Caco-2 (cell line): Measurements from ENCODE around the gene PTPN22. TPM values are rescaled to one million over a fixed set of nuclear protein-coding genes. Genes with fewer than 3 reads are reported as not detected.

Experiments
- BruUV-seq: library from RNA; stranded (reverse); fragments of 400-500 nt; replicated peaks from 2 replicates; lab custom pipeline; 2021; lab: Mats Ljungman, UMichigan
- CTCF ChIA-PET: fragments of 300-600 bp; sonication (Branson Sonifier 250); formaldehyde crosslinking; loops from one replicate; lab custom pipeline; 2022; ENCODE audit warnings: antibody characterized with exemption; lab: Charles Lee
- POLR2A ChIA-PET: fragments of 300-600 bp; sonication (Branson Sonifier 250); formaldehyde crosslinking; loops from one replicate; lab custom pipeline; 2022; ENCODE audit warnings: antibody characterized with exemption; lab: Charles Lee
- DNase-seq, 2 experiments: peaks; one replicate each; pipeline versions ENCODE4 v3.0.0 to v3.0.0-alpha.2; 2020 to 2022
- H3K27me3 ChIP-seq: replicated peaks from 2 replicates; pipeline ENCODE4 v1.6.0; 2011; ENCODE audit warnings: low read length; ENCODE audit not compliant: control insufficient read depth, insufficient read depth
- H3K36me3 ChIP-seq: 2 replicates; pipeline ENCODE4 v1.5.1; 2011; ENCODE audit warnings: low read length; ENCODE audit not compliant: control insufficient read depth, insufficient read depth
- H3K4me1 ChIP-seq: fragments of 250-450 bp; sonication (Bioruptor Pico); 2 replicates; pipeline ENCODE4 v1.5.1; 2020; ENCODE audit warnings: mild to moderate bottlenecking
- H3K4me3 ChIP-seq: 2 replicates; pipeline ENCODE4 v1.5.1; 2011; ENCODE audit warnings: low read depth, mild to moderate bottlenecking, control low read depth, low read length
- H3K9me3 ChIP-seq: fragments of 250-450 bp; sonication (Bioruptor Pico); 2 replicates; pipeline ENCODE4 v1.5.1; 2020; ENCODE audit warnings: mild to moderate bottlenecking, moderate library complexity
- H3K27ac Mint-ChIP-seq: one replicate; pipeline ENCODE4 v1.8.0; 2022; ENCODE audit warnings: mixed read lengths; ENCODE audit not compliant: unreplicated experiment
- H3K27me3 Mint-ChIP-seq: one replicate; pipeline ENCODE4 v1.8.0; 2022; ENCODE audit warnings: mixed read lengths; ENCODE audit not compliant: insufficient read depth, unreplicated experiment
- H3K36me3 Mint-ChIP-seq: one replicate; pipeline ENCODE4 v1.8.0; 2022; ENCODE audit warnings: mild to moderate bottlenecking, mixed read lengths; ENCODE audit not compliant: insufficient read depth, unreplicated experiment
- H3K4me1 Mint-ChIP-seq: one replicate; pipeline ENCODE4 v1.8.0; 2022; ENCODE audit warnings: low read depth, mixed read lengths; ENCODE audit not compliant: unreplicated experiment
- H3K4me3 Mint-ChIP-seq: one replicate; pipeline ENCODE4 v1.8.0; 2022; ENCODE audit warnings: mild to moderate bottlenecking, moderate library complexity, mixed read lengths; ENCODE audit not compliant: unreplicated experiment
- H3K9me3 Mint-ChIP-seq: one replicate; pipeline ENCODE4 v1.8.0; 2022; ENCODE audit warnings: mixed read lengths; ENCODE audit not compliant: unreplicated experiment
- CTCF ChIP-seq, 2 experiments: fragments of 200-600 bp in 1 of 2; IDR thresholded peaks; 1 replicate in 1 of 2; 2 replicates in 1 of 2; pipeline versions ENCODE4 v1.5.1 to v1.8.0; 2011 to 2022; ENCODE audit warnings: antibody characterized with exemption in 1 of 2, control low read depth in 1 of 2, inconsistent platforms in 1 of 2, low read depth in 1 of 2, low read length in 1 of 2, mild to moderate bottlenecking in 1 of 2, moderate library complexity in 1 of 2; ENCODE audit not compliant: insufficient read depth in 1 of 2, severe bottlenecking in 1 of 2, unreplicated experiment in 1 of 2
- intact Hi-C: fragments of 100-400 bp; cut with micrococcal nuclease; formaldehyde crosslinking; loops from one replicate; pipeline ENCODE4 v1.10.0; 2022; ENCODE audit not compliant: unreplicated experiment
- total RNA-seq: library from RNA; stranded (reverse); gene quantifications from 2 replicates; pipeline ENCODE4 v1.2.3, GENCODE V29; 2022

The PTPN22 gene
- total RNA-seq, 1 experiment from 2014 or later: not detected

- no peaks in the 10 kb centered on the region for H3K27me3 ChIP-seq
- ChIA-PET POLR2A (interaction anchor here (0.6 to 1.5 kb wide), 3 partner anchors 24 to 92 kb away, joined by 3 to 8 read pairs (median 5); partner anchors contain the start of genes HIPK1 and RSBN1), CTCF (no interaction called here)
- no peaks in the 10 kb centered on the region for H3K4me1 Mint-ChIP-seq
- H3K27ac Mint-ChIP-seq: peak overlapping the region; percentile 96
- peaks cover 7% of the 10 kb centered on the region for H3K4me1 ChIP-seq
- BruUV-seq: TSS peak; percentile 58
- intact Hi-C loops: no loop called here
- peak overlapping the region; percentile 65 for H3K4me3 ChIP-seq
- DNase-seq: peak in 1 of 2 experiments; percentile 46
- H3K36me3 Mint-ChIP-seq: no peaks in the 10 kb centered on the region
- H3K36me3 ChIP-seq: no peaks in the 10 kb centered on the region
- H3K9me3 Mint-ChIP-seq: no peaks in the 10 kb centered on the region
- TF ChIP-seq CTCF (IDR thresholded peaks at IDR 0.05; ENCODE audit: insufficient read depth in 1 of 2, low read depth in 1 of 2, low read length in 1 of 2, severe bottlenecking in 1 of 2, unreplicated experiment in 1 of 2): no peak
- H3K27me3 Mint-ChIP-seq: no peaks in the 10 kb centered on the region
- peak overlapping the region; percentile 99 for H3K4me3 Mint-ChIP-seq
- no peaks in the 10 kb centered on the region for H3K9me3 ChIP-seq
Measured at GRCh38 chr1:113904293-113904673, 32.8 kb upstream of the PTPN22 start.

DNA sequence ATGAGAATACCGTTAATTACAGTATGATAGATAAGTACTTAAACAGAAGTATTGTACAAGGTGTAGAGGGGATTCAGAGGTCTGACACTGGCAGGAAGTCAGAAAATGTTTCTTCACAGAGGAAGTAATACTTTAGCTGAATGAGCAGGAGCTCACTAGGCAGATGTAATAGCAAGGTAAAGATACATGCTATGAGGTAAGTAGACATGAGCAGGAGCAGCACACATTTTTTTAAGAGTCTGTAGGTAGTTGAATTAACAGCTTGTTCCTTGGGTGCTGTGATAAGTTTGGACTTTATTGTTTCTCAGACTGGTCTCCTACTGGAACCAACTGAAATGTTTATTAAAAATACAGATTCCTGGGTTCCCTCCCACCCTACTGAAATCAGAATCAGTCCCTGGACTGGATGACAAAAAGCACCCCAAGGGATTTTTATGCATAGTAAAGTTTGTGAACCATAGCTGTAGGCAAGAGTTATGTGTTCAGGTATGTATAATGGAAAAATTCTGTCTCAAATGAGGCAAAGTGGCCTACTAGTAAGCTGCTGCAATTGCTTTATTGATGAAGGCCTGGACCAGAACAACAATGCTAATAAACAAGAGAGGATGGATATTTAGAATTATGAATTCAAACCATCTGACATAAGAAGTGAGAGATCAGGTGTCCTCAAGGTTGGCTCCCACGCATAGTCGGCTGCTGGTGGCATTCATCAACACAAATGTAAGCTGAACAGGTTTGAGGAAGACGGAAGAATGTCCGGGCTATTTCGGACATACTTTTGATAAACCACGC is 32.2 kb upstream of the PTPN22 start:
- CTCF ChIA-PET: no interaction called here
- no peaks in the 10 kb centered on the region for H3K4me1 Mint-ChIP-seq

DNA sequence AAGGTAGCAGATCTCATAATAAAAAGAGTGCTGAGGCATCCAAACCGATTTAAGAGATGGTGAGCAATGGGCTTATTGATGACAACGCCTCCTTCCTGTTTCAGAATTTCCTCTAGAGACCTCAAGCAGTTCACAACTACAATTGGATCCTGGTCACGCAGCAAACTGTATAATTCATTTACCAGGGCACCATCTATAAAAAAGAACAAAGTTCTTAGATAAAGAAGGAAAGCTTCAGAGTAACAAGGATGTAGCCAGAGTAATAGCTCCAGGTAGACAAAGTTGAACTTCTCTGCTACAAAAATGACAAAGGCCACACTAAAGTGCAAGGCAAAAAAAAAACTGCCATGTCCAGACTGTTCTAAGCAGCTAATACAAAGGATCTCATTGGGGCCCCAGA is 29.7 kb upstream of the PTPN22 start:
- H3K9me3 ChIP-seq: no peaks in the 10 kb centered on the region
- peaks cover 7% of the 10 kb centered on the region for H3K4me1 ChIP-seq
- H3K27me3 ChIP-seq: no peaks in the 10 kb centered on the region
- Mint-ChIP-seq H3K27ac (no peak overlapping the region), H3K4me1 (no peaks in the 10 kb centered on the region), H3K36me3 (peaks cover 6% of the 10 kb centered on the region), H3K4me3 (no peak overlapping the region), H3K9me3 (no peaks in the 10 kb centered on the region), H3K27me3 (no peaks in the 10 kb centered on the region)
- H3K4me3 ChIP-seq: no peak overlapping the region
- intact Hi-C loops: no loop called here
- DNase-seq: no peak
- POLR2A ChIA-PET: no interaction called here
- BruUV-seq: no TSS peak
- CTCF ChIA-PET: no interaction called here
- TF ChIP-seq CTCF (IDR thresholded peaks at IDR 0.05; ENCODE audit: insufficient read depth in 1 of 2, low read depth in 1 of 2, low read length in 1 of 2, severe bottlenecking in 1 of 2, unreplicated experiment in 1 of 2): no peak
- no peaks in the 10 kb centered on the region for H3K36me3 ChIP-seq

More for the DNA sequence above, 32.2 kb upstream of the PTPN22 start:
- Histone ChIP-seq H3K4me1 (peaks cover 7% of the 10 kb centered on the region), H3K36me3 (no peaks in the 10 kb centered on the region), H3K27me3 (no peaks in the 10 kb centered on the region), H3K9me3 (no peaks in the 10 kb centered on the region), H3K4me3 (peak overlapping the region; percentile 65)
- peaks cover 1% of the 10 kb centered on the region for H3K36me3 Mint-ChIP-seq
- TF ChIP-seq CTCF (IDR thresholded peaks at IDR 0.05; ENCODE audit: insufficient read depth in 1 of 2, low read depth in 1 of 2, low read length in 1 of 2, severe bottlenecking in 1 of 2, unreplicated experiment in 1 of 2): no peak
- H3K27me3 Mint-ChIP-seq: no peaks in the 10 kb centered on the region
- H3K4me3 Mint-ChIP-seq: peak overlapping the region; percentile 99
- H3K9me3 Mint-ChIP-seq: no peaks in the 10 kb centered on the region
- DNase-seq: no peak
- intact Hi-C loops: no loop called here
- peak overlapping the region; percentile 96 for H3K27ac Mint-ChIP-seq
- POLR2A ChIA-PET: interaction anchor here (0.6 to 1.5 kb wide), 3 partner anchors 25 to 91 kb away, joined by 3 to 8 read pairs (median 5); partner anchors contain the start of genes HIPK1 and RSBN1
- BruUV-seq: no TSS peak
